K562 (cell line): ENCODE data around the gene SCG5. TPM values are rescaled to one million over a fixed set of nuclear protein-coding genes. Genes with fewer than 3 reads are reported as not detected.
A peak's percentile ranks its signal among the peaks of the same experiment; 100 is the strongest.

Source experiments
- RBM25 ChIP-seq: fragments of 200-400 bp; formaldehyde crosslinking; IDR thresholded peaks from 2 replicates; pipeline ENCODE4 v1.6.1; 2018; ENCODE audit warnings: low read length, low read depth, moderate library complexity; ENCODE audit not compliant: severe bottlenecking
- ZNF324 ChIP-seq: fragments of 250-450 bp; sonication (Bioruptor Pico); IDR thresholded peaks from 2 replicates; pipeline ENCODE4 v1.4.0; 2020; ENCODE audit warnings: mild to moderate bottlenecking
- ZNF431 ChIP-seq: sonication (generic); formaldehyde crosslinking; IDR thresholded peaks from 2 replicates; pipeline ENCODE4 v1.8.0; 2022; ENCODE audit warnings: mild to moderate bottlenecking, missing genetic modification reagents
- polyA plus RNA-seq, 8 experiments: library from polyadenylated mRNA; depleted of rRNA in 4 of 8; stranded (reverse) in 5 of 8; unstranded in 3 of 8; fragments of >200 nt; fragmentation: Nextera tagmentation in 2 of 8; fragmentation: Illumina TruSeq in 1 of 8; extraction: Ambion mirVana in 2 of 8; extraction: Trizol in 1 of 8; gene quantifications; 2 replicates each; pipeline versions ENCODE4 v1.2.1 to v1.2.3, GENCODE V29; 2011 to 2014; ENCODE audit warnings: inconsistent platforms in 1 of 8, missing spikeins in 1 of 8
- total RNA-seq, 7 experiments: library from RNA; depleted of rRNA in 6 of 7; stranded (reverse); fragments of >200 nt in 6 of 7; fragmentation: Illumina TruSeq in 2 of 7; extraction: Trizol in 2 of 7; gene quantifications; 2 replicates each; pipeline versions ENCODE4 v1.2.1 to v1.2.3, GENCODE V29; 2011 to 2021; ENCODE audit warnings: low replicate concordance in 1 of 7
- TF ChIP-seq, protein P1 (sequence below): fragments of 450-650 bp; IDR thresholded peaks from 2 replicates; pipeline ENCODE4 v1.6.1; 2017; ENCODE audit warnings: mild to moderate bottlenecking, moderate library complexity
- TF ChIP-seq, protein P2 (sequence below), 2 experiments: fragments of 450-650 bp in 1 of 2; sonication (generic) in 1 of 2; formaldehyde crosslinking in 1 of 2; IDR thresholded peaks; 2 replicates each; pipeline versions ENCODE4 v1.7.1 to v1.9.0; 2016 to 2022; ENCODE audit warnings: inconsistent platforms in 1 of 2, mild to moderate bottlenecking in 1 of 2, missing genetic modification reagents in 1 of 2

SCG5 gene
- total and polyA plus RNA-seq, 9 of the 15 experiments (the other 6 are each of a cell fraction or from before 2014, with no cell fraction given) = 0.06 to 0.76 (median 0.28) TPM; not detected in 2

DNA sequence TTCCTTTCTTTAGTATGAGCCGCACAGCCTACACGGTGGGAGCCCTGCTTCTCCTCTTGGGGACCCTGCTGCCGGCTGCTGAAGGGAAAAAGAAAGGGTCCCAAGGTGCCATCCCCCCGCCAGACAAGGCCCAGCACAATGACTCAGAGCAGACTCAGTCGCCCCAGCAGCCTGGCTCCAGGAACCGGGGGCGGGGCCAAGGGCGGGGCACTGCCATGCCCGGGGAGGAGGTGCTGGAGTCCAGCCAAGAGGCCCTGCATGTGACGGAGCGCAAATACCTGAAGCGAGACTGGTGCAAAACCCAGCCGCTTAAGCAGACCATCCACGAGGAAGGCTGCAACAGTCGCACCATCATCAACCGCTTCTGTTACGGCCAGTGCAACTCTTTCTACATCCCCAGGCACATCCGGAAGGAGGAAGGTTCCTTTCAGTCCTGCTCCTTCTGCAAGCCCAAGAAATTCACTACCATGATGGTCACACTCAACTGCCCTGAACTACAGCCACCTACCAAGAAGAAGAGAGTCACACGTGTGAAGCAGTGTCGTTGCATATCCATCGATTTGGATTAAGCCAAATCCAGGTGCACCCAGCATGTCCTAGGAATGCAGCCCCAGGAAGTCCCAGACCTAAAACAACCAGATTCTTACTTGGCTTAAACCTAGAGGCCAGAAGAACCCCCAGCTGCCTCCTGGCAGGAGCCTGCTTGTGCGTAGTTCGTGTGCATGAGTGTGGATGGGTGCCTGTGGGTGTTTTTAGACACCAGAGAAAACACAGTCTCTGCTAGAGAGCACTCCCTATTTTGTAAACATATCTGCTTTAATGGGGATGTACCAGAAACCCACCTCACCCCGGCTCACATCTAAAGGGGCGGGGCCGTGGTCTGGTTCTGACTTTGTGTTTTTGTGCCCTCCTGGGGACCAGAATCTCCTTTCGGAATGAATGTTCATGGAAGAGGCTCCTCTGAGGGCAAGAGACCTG lies 89.5 kb downstream of the SCG5 start (continued):
- TF ChIP-seq ZNF324 (CRISPR knock-in tag) (no peak), ZNF431 (CRISPR knock-in tag) (no peak), RBM25 (no peak)
- TF ChIP-seq, protein P1, sequence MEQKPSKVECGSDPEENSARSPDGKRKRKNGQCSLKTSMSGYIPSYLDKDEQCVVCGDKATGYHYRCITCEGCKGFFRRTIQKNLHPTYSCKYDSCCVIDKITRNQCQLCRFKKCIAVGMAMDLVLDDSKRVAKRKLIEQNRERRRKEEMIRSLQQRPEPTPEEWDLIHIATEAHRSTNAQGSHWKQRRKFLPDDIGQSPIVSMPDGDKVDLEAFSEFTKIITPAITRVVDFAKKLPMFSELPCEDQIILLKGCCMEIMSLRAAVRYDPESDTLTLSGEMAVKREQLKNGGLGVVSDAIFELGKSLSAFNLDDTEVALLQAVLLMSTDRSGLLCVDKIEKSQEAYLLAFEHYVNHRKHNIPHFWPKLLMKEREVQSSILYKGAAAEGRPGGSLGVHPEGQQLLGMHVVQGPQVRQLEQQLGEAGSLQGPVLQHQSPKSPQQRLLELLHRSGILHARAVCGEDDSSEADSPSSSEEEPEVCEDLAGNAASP = no peak
- TF ChIP-seq, protein P2, sequence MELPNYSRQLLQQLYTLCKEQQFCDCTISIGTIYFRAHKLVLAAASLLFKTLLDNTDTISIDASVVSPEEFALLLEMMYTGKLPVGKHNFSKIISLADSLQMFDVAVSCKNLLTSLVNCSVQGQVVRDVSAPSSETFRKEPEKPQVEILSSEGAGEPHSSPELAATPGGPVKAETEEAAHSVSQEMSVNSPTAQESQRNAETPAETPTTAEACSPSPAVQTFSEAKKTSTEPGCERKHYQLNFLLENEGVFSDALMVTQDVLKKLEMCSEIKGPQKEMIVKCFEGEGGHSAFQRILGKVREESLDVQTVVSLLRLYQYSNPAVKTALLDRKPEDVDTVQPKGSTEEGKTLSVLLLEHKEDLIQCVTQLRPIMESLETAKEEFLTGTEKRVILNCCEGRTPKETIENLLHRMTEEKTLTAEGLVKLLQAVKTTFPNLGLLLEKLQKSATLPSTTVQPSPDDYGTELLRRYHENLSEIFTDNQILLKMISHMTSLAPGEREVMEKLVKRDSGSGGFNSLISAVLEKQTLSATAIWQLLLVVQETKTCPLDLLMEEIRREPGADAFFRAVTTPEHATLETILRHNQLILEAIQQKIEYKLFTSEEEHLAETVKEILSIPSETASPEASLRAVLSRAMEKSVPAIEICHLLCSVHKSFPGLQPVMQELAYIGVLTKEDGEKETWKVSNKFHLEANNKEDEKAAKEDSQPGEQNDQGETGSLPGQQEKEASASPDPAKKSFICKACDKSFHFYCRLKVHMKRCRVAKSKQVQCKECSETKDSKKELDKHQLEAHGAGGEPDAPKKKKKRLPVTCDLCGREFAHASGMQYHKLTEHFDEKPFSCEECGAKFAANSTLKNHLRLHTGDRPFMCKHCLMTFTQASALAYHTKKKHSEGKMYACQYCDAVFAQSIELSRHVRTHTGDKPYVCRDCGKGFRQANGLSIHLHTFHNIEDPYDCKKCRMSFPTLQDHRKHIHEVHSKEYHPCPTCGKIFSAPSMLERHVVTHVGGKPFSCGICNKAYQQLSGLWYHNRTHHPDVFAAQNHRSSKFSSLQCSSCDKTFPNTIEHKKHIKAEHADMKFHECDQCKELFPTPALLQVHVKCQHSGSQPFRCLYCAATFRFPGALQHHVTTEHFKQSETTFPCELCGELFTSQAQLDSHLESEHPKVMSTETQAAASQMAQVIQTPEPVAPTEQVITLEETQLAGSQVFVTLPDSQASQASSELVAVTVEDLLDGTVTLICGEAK (IDR thresholded peaks at IDR 0.05) = 0 out of 2 replicates have a peak, but pooled peaks have one; percentile 20
- TF ChIP-seq, protein P2 (CRISPR knock-in tag; IDR thresholded peaks at IDR 0.05) = no peak
